GM10248 (cell line): ENCODE results near the gene RIMBP2.

Experiments
- CTCF ChIA-PET: fragments of 300-600 bp; sonication (Branson Sonifier 250); formaldehyde crosslinking; extraction: SDS; loops from one replicate; lab custom pipeline; 2021; ENCODE audit warnings: antibody characterized with exemption; lab: Yijun Ruan, JAX
- POLR2A ChIA-PET: fragments of 350-650 bp; sonication (Branson Sonifier 250); formaldehyde crosslinking; extraction: SDS; loops from one replicate; lab custom pipeline; 2020; ENCODE audit warnings: antibody characterized with exemption; lab: Yijun Ruan, JAX
- DNase-seq: peaks from one replicate; pipeline ENCODE4 v3.0.0; 2012; ENCODE audit errors: extremely low spot score
- TF ChIP-seq, protein P1 (sequence below): IDR thresholded peaks from 2 replicates; pipeline ENCODE4 v1.5.1; 2012; ENCODE audit warnings: mild to moderate bottlenecking, low read depth; ENCODE audit errors: extremely low read depth, missing control alignments, control extremely low read depth

RIMBP2 gene

DNA sequence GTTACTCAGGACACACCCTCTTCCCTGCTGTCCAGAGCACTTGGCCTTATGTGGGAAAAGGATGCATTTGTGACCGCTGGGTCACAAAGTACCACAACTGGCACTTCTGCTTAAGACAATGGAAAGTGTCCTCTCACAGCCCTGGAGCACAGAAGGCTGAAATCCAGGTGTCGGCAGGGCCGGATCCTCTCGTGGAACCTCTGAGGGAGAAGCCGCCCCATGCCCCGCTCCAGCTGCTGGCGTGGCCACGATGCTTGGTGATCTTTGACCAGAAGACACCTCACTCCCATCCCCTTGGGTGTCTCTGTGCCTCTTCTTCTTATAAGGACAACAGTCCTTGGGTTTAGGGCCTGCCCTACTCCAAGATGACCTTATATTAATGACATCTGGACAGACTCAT lies 221.4 kb downstream of the RIMBP2 start:
- no peak for DNase-seq
- TF ChIP-seq, protein P1, sequence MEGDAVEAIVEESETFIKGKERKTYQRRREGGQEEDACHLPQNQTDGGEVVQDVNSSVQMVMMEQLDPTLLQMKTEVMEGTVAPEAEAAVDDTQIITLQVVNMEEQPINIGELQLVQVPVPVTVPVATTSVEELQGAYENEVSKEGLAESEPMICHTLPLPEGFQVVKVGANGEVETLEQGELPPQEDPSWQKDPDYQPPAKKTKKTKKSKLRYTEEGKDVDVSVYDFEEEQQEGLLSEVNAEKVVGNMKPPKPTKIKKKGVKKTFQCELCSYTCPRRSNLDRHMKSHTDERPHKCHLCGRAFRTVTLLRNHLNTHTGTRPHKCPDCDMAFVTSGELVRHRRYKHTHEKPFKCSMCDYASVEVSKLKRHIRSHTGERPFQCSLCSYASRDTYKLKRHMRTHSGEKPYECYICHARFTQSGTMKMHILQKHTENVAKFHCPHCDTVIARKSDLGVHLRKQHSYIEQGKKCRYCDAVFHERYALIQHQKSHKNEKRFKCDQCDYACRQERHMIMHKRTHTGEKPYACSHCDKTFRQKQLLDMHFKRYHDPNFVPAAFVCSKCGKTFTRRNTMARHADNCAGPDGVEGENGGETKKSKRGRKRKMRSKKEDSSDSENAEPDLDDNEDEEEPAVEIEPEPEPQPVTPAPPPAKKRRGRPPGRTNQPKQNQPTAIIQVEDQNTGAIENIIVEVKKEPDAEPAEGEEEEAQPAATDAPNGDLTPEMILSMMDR: no peak
- POLR2A ChIA-PET: no interaction called here
- CTCF ChIA-PET: no interaction called here

DNA sequence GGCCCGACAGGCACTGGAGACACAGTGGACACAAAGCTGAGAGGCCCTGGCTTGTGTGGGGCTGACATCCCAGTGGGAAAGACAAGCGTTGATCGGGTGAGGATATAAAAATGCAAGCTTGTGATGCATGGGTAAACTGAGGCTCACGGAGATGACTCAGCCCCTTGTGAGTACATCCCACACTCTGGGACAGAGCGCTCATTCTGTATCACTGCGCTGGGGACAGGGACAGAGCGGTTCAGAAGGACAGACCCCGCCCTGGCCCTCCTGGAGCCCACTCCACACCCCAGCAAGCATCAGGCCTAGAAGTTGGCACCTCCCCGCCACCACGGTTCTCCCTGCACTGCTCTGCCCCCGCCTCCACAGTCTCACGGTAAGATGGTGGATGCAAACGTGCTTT lies 222.1 kb downstream of the RIMBP2 start:
- TF ChIP-seq, protein P1: no peak
- POLR2A ChIA-PET: no interaction called here
- DNase-seq: no peak
- CTCF ChIA-PET: no interaction called here

DNA sequence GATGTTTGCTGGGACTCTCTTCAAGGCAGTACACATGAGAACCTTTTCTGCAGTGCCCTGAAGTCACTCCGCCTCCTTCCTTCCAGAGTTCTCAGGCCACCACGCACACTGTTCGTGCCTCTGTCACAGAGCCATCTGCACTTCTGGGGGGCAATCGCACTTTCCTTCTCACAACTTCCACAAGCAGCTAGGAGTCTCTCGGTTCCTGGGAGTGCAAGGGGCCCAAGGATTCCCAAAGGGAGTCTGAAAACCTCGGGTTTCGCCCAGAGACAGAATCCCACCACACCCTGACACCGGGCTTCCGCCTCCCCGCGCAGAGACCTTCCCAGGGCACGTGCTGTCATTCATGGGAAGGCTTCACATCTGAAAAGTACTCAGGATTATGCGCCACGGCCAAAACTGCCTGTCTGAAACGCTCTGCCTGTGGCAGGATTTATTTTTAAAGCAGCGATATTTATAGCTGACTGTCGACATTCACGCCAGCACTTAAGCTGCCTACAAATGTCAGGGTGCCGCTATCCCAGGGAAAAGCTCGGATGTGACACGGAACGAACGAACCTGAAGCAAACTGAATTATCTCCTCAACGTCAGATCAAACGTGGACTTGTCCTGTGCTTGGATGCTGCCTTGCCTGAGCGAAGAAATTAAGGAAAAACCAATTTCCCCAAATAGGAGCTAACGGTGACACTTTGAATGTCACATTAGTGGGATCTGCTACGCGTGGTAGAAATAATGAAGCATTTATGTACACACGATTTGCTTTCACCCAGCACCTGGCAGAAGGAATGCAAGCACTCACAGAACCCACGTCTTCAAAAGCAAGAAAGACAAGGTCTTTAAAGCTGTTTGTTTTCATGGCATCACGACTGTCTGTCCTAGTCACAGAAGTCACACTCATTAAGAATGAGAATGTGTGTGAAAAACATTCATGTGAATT lies 224.4 kb downstream of the RIMBP2 start:
- DNase-seq: no peak
- POLR2A ChIA-PET: no interaction called here
- TF ChIP-seq, protein P1: no peak
- CTCF ChIA-PET: interaction anchor here (1.0 to 1.1 kb wide), 3 partner anchors 10 to 20 kb away, joined by 3 to 4 read pairs (median 3); no protein-coding TSS in a partner anchor

DNA sequence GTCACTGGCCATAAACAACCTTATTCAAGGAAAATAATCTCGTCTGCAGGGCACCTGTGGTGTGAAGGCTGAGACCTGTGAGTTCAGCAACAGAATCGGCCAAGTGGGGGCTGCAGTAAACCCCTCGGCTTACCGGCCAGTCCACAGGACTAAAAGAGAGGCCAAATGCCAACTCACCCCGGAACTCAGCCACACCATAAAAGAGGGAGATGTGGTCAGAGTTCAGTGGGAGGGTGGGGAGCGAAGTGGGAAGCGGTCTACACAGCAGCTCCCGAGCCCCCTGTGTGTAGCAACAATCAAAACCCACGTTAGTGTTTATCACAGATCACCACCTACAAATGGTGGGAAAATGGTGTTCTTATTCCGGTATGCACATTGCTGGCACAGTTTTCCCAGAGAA lies 225.4 kb downstream of the RIMBP2 start:
- TF ChIP-seq, protein P1: no peak
- ChIA-PET CTCF (interaction anchor here (0.9 kb wide), 1 partner anchor 23 kb away, joined by 3 read pairs; no protein-coding TSS in a partner anchor), POLR2A (no interaction called here)
- DNase-seq: no peak

DNA sequence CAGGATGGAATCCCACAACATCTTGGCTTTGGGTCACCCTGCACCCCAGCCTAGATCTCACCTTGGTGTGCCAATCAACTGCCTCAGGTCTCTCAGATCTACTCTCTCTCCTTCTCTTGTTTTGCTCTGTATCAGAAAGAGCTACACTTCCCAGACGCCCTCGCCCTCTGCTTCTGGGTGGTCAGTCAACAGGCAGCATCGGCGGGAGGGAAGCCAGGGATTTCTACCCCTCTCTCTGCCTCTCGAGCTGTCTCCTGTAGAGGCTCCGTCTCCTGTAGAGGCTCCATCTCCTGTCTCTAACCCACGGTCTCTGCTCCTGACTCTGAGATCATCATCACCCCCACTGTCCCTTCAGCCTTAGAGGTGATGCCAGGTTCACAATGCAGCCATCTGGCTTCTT lies 226.8 kb downstream of the RIMBP2 start:
- DNase-seq: no peak
- TF ChIP-seq, protein P1: no peak
- ChIA-PET CTCF (interaction anchor here (0.6 kb wide), 1 partner anchor 13 kb away, joined by 3 read pairs; no protein-coding TSS in a partner anchor), POLR2A (no interaction called here)

DNA sequence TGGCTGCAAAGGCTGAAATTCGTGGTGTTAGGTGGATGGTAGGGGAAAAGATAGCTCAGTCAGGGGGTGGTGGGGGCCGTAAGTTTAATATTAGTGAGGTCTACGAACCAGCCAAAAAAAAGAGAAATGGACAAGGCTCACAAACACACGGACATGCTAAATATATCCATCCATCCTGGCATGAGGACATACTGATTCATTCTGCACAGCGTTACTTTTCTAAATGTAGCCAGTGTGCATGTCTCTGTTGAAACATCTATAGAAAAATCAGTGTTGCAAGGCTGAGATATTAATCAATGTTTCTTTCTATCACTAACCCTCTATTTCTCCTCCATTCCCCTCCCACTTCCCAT lies 227.8 kb downstream of the RIMBP2 start:
- no peak for DNase-seq
- TF ChIP-seq, protein P1: no peak
- CTCF ChIA-PET: no interaction called here
- POLR2A ChIA-PET: no interaction called here
